HG03039 (cell line): ENCODE results near the gene UGT2A1.

Experiments
- ATAC-seq: cut with Tn5 transposase; IDR thresholded peaks from one replicate; pipeline ENCODE4 v1.9.1; 2021; ENCODE audit warnings: mild to moderate bottlenecking, moderate library complexity; ENCODE audit not compliant: unreplicated experiment

The UGT2A1 gene

GRCh38 chr4:69591364-69591763 lies 61.7 kb downstream of the UGT2A1 start:
- no peak for ATAC-seq

DNA sequence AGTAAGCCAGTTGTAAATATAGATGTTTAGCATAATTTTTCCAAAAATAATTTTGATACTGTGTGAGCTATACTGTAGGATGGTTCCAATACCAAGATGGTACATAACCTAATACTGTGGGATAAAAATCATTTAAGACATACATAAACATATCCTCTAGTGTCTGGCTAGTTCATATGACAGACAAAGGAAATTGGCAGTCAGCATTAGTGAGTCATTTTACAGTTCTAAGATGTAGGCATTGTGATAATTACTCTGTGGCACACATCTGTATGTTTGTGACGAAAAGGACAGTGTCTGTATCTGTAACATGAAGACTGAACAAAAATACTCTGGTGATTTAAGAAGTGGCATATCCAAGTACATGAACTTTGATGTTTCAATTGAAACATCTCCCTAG lies 63.2 kb downstream of the UGT2A1 start:
- ATAC-seq, result no peak

GRCh38 chr4:69584135-69584534 lies 68.9 kb downstream of the UGT2A1 start:
- no peak for ATAC-seq

GRCh38 chr4:69583543-69583942 lies 69.5 kb downstream of the UGT2A1 start:
- ATAC-seq, result no peak

GRCh38 chr4:69577245-69577644 lies 75.8 kb downstream of the UGT2A1 start:
- no peak for ATAC-seq

GRCh38 chr4:69576251-69576877 lies 76.7 kb downstream of the UGT2A1 start:
- ATAC-seq, result no peak

- ATAC-seq, result no peak
Observed at GRCh38 chr4:69568787-69569186, 84.3 kb downstream of the UGT2A1 start.

DNA sequence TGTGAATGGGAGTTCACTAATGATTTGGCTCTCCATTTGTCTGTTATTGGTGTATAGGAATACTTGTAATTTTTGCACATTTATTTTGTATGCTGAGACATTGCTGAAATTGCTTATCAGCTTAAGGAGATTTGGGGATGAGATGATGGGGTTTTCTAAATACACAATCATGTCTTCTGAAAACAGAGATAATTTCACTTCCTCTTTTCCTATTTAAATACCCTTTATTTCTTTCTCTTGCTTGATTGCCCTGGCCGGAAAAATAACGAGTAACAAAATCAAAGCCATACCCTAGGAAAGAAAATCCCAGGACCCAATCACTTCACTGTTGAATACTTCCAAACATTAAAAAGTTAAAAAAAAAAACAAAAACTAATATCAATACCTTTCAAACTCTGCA lies 89.6 kb downstream of the UGT2A1 start:
- ATAC-seq, result no peak

DNA sequence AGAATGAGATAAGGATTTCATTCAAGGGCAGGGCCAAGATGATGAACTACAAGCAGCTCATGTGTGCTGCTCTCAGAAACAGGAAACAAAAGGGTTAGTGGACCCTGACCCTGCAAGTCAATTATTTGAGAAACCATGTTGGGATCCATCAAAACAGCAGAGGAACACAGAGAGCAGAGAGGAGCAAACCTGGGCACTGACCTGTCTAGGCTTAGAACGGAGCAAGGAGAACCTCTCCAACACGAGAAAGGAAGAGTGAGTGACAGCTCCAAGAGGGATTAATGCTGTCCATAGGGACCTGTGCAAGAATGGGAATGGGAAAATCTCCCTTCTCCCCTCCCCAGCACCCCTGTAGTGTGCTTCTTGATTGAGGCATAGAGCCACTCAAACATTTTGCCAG lies 103.4 kb downstream of the UGT2A1 start:
- ATAC-seq, result no peak

DNA sequence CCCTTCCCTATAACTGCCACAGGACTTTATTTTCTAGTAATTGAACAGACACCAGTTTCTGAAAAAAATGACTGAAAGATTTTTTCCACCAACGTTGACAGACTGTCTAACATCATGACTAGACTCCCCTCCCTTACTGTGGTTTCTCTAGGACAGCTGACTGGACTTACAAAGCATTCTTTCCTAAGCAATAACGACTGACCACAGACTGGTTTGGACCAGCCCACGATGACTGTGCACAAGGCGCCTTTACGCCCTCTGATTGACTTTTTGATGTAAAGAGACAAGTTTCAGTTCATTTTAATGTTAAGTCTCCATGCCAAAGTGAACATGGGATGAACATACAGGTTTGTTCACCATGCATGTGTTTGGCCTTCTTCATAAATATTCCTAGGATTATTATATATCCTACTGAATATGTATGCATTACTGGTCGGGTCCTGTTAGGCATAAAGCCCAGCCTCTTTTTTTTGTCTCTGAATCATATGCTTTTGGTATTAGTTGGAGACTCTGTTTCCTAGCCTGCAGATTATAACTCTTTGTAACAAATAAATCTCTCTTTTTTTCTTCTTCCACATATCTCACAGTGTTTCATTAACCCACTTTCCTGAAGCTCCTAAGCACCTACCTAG lies 106.8 kb downstream of the UGT2A1 start:
- ATAC-seq, result no peak
